Esophagus muscularis mucosa (tissue), 4 donors: ENCODE results near the gene UBA6. TPM values are rescaled to one million over a fixed set of nuclear protein-coding genes. Genes with fewer than 3 reads are reported as not detected.

ENCODE experiments used
- DNase-seq: peaks from one replicate; pipeline ENCODE4 v3.0.0-alpha.2; 2017; ENCODE audit errors: extremely low spot score
- H3K27ac ChIP-seq, 4 donors: fragments of 200-600 bp; sonication (generic); replicated peaks in 1 of 4; 1 replicate in 3 of 4; 2 replicates in 1 of 4; pipeline ENCODE4 v1.5.1; 2016 to 2019; ENCODE audit warnings: mild to moderate bottlenecking in 1 of 4
- H3K27me3 ChIP-seq, 4 donors: fragments of 200-600 bp; sonication (generic); one replicate each; pipeline versions ENCODE4 v1.5.1 to v1.6.0; 2016 to 2019
- H3K36me3 ChIP-seq, 4 donors: fragments of 200-600 bp; sonication (generic); one replicate each; pipeline ENCODE4 v1.5.1; 2016 to 2019
- H3K4me1 ChIP-seq, 4 donors: fragments of 200-600 bp; sonication (generic); one replicate each; pipeline ENCODE4 v1.5.1; 2016 to 2019
- H3K4me3 ChIP-seq, 4 donors: fragments of 200-600 bp; sonication (generic); 1 replicate in 2 of 4; 2 replicates in 2 of 4; pipeline ENCODE4 v1.5.1; 2016 to 2019; ENCODE audit warnings: mild to moderate bottlenecking in 4 of 4, moderate library complexity in 1 of 4
- H3K9me3 ChIP-seq, 4 donors: fragments of 200-600 bp; sonication (generic); 1 replicate in 3 of 4; 2 replicates in 1 of 4; pipeline ENCODE4 v1.5.1; 2016 to 2019
- EP300 ChIP-seq: sonication (generic); formaldehyde crosslinking; IDR thresholded peaks from one replicate; pipeline ENCODE4 v1.6.1; 2017; ENCODE audit warnings: antibody characterized with exemption
- POLR2A ChIP-seq: fragments of 450-650 bp; IDR thresholded peaks from one replicate; pipeline ENCODE4 v1.6.1; 2017; ENCODE audit warnings: antibody characterized with exemption, moderate library complexity, mild to moderate bottlenecking, low read depth
- POLR2AphosphoS5 ChIP-seq, 2 donors: sonication (generic); formaldehyde crosslinking; IDR thresholded peaks; one replicate each; pipeline ENCODE4 v1.6.1; 2017; ENCODE audit warnings: antibody characterized with exemption in 2 of 2
- WGBS: methylation state at CpG from one replicate; pipeline ENCODE4 v1.1.5; 2018; 5-methylcytosine and 5-hydroxymethylcytosine counted together
- intact Hi-C: fragments of 100-400 bp; cut with DNase I; formaldehyde crosslinking; loops from one replicate; pipeline ENCODE4 v1.15.1; 2023
- total RNA-seq, 4 donors: library from RNA; depleted of rRNA; stranded (reverse); fragments of >200 nt; gene quantifications; one replicate each; pipeline versions ENCODE4 v1.1.0 to v1.2.1, GENCODE V29; 2016
- TF ChIP-seq, protein P1 (sequence below), 3 experiments: fragments of 200-600 bp in 2 of 3; fragments of 450-650 bp in 1 of 3; sonication (generic) in 2 of 3; IDR thresholded peaks; one replicate each; pipeline ENCODE4 v1.5.1; 2017 to 2019; ENCODE audit warnings: antibody characterized with exemption in 3 of 3, mild to moderate bottlenecking in 2 of 3, moderate library complexity in 1 of 3

UBA6 gene
- total RNA-seq, 4 donors from 2014 or later, result 18.8 to 40.9 (median 21.5) TPM

DNA sequence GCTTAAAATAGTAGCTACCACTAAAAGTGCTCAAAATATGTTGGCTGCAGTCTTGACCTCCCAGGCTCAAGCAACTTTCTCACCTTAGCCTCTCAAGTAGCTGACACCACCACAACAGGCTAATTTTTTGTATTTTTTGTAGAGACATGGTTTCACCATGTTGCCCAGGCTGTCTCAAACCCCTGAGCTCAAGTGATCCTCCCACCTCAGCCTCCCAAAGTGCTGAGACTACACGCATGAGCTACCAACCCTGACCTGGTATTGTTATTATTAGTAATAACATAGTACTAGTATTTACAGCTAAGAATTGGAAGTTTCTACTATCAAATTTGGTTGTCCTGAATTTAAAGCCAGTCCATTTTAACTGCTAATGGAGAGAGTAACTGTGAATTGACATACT is 124.4 kb downstream of the UBA6 start:
- Histone ChIP-seq H3K9me3 (no peaks in the 10 kb centered on the region), H3K4me3 (no peak overlapping the region), H3K27me3 (no peaks in the 10 kb centered on the region), H3K27ac (no peak overlapping the region), H3K4me1 (no peaks in the 10 kb centered on the region), H3K36me3 (no peaks in the 10 kb centered on the region)
- TF ChIP-seq, protein P1, sequence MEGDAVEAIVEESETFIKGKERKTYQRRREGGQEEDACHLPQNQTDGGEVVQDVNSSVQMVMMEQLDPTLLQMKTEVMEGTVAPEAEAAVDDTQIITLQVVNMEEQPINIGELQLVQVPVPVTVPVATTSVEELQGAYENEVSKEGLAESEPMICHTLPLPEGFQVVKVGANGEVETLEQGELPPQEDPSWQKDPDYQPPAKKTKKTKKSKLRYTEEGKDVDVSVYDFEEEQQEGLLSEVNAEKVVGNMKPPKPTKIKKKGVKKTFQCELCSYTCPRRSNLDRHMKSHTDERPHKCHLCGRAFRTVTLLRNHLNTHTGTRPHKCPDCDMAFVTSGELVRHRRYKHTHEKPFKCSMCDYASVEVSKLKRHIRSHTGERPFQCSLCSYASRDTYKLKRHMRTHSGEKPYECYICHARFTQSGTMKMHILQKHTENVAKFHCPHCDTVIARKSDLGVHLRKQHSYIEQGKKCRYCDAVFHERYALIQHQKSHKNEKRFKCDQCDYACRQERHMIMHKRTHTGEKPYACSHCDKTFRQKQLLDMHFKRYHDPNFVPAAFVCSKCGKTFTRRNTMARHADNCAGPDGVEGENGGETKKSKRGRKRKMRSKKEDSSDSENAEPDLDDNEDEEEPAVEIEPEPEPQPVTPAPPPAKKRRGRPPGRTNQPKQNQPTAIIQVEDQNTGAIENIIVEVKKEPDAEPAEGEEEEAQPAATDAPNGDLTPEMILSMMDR (IDR thresholded peaks at IDR 0.05), result no peak
- TF ChIP-seq POLR2A (no peak), EP300 (no peak), POLR2AphosphoS5 (IDR thresholded peaks at IDR 0.05) (no peak)
- no peak for DNase-seq
- intact Hi-C loops, result no loop called here
- WGBS, result 89% methylated on average over 1 of the region's 1 CpG

DNA sequence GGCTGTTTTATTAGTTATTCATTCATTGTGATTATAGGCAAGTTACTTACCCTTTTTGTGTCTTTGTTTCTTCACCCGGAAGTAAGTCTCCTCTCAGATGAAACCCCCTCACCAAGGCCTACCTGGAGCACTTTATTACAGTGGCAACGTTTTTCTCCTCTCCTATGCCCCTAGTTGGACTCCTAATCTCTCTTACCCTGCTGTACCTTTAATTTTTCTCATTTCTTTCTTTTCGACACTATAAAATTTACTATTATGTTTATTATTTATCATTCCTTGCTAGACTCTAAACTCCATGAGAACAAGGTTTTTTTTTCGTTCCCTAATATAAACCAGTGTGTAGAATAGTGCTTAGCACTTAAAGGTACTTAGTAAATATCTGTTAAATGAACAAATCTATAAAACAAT is 124.9 kb downstream of the UBA6 start:
- TF ChIP-seq, protein P1 (IDR thresholded peaks at IDR 0.05), result no peak
- no peak for TF ChIP-seq EP300
- no peak for TF ChIP-seq POLR2AphosphoS5 (IDR thresholded peaks at IDR 0.05)
- no peak for TF ChIP-seq POLR2A
- intact Hi-C loops, result no loop called here
- 84% methylated on average over 4 of the region's 4 CpGs for WGBS

DNA sequence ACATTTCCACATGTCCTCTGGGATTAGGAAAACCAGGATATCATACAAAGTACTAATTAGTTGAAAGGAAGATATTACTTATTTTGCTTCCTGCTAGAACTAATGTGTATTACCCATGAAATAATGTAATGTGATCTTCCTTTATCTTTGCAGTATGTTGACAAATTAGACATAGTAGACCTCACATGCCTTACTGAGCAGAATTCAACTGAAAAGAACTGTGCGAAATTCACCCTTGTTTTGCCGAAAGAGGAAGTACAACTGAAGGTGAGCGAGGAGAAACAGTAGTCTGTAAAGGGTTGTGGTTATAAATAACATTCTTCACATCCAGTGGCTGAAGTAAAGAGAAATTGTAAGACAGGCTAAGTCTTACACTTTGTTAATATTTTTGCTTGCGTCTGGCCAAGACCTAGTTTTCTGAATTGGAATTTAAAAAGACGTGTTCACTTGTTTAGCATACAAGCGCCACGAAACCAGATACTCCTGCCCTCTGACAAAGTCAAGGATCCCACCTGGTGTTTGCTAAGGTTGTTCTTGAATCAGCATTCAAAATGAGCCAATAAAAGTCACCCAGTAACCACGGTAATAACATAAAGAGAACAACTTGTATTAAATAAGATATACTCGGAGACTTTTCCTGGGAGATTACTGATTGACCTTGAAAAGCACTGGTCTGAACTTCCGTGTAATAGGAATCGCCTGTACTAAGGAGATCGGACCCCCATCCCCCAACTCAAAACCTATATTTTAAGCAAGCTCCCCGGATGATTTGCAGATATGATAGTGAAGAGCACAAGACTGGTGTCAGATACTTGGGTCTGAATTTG is 125.5 kb downstream of the UBA6 start:
- H3K4me3 ChIP-seq, result no peak overlapping the region
- 75% methylated on average over 13 of the region's 13 CpGs for WGBS
- no peaks in the 10 kb centered on the region for H3K4me1 ChIP-seq
- no peak for DNase-seq
- TF ChIP-seq POLR2A, result no peak
- no peak for TF ChIP-seq POLR2AphosphoS5 (IDR thresholded peaks at IDR 0.05)
- TF ChIP-seq, protein P1 (IDR thresholded peaks at IDR 0.05), result no peak
- TF ChIP-seq EP300, result no peak
- H3K9me3 ChIP-seq, result no peaks in the 10 kb centered on the region
- no peaks in the 10 kb centered on the region for H3K27me3 ChIP-seq
- H3K27ac ChIP-seq, result no peak overlapping the region
- intact Hi-C loops, result no loop called here
- H3K36me3 ChIP-seq, result no peaks in the 10 kb centered on the region

More for the DNA sequence above, 124.9 kb downstream of the UBA6 start:
- no peak overlapping the region for H3K4me3 ChIP-seq
- no peak for DNase-seq
- no peak overlapping the region for H3K27ac ChIP-seq
- H3K9me3 ChIP-seq, result no peaks in the 10 kb centered on the region
- H3K27me3 ChIP-seq, result no peaks in the 10 kb centered on the region
- H3K36me3 ChIP-seq, result no peaks in the 10 kb centered on the region
- H3K4me1 ChIP-seq, result no peaks in the 10 kb centered on the region

DNA sequence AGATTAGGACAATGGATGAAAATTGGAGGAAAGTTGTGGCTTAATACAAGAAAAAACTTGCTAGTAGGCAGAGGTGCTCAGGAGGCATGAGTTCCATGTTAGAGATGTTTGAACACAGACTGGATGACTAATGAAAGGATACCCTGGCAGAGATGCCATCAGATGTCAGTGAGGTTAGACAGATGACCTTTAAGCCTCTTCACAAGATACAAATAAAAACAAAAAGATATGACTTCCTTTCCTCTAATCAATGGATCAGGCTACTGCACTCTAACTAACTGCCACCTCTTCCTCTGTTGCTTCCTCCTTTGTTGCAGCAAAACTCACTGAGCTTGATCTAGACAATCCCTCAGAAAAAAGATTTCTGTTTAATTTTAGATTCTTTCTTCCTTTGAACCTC is 127.8 kb downstream of the UBA6 start:
- Histone ChIP-seq H3K4me1 (no peaks in the 10 kb centered on the region), H3K36me3 (no peaks in the 10 kb centered on the region), H3K4me3 (no peak overlapping the region), H3K27me3 (no peaks in the 10 kb centered on the region), H3K9me3 (no peaks in the 10 kb centered on the region), H3K27ac (no peak overlapping the region)
- TF ChIP-seq EP300 (no peak), POLR2AphosphoS5 (IDR thresholded peaks at IDR 0.05) (no peak), POLR2A (no peak)
- TF ChIP-seq, protein P1 (IDR thresholded peaks at IDR 0.05), result no peak
- intact Hi-C loops, result no loop called here
- no peak for DNase-seq

DNA sequence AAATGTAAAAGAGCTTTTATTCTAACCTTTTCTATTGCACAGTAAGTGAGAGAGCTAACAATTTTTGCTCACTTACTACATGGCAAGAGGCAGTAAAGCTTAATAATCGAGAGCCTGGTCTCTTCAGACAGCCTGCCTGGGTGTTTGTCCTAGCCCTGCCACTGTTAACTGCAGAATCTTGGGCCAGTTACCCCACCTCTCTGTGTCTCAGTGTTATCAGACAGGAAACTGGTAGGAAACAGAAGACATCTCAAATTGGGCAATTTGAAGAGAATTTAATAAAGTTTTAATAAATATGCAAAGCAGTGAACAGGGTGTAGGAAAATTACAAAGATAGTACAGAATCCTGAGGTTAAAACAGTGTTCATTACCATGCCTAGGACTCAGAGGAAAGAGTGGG is 129.0 kb downstream of the UBA6 start:
- Histone ChIP-seq H3K9me3 (no peaks in the 10 kb centered on the region), H3K27me3 (no peaks in the 10 kb centered on the region), H3K27ac (no peak overlapping the region), H3K36me3 (no peaks in the 10 kb centered on the region), H3K4me3 (no peak overlapping the region), H3K4me1 (no peaks in the 10 kb centered on the region)
- TF ChIP-seq, protein P1 (IDR thresholded peaks at IDR 0.05), result no peak
- TF ChIP-seq POLR2A (no peak), POLR2AphosphoS5 (IDR thresholded peaks at IDR 0.05) (no peak), EP300 (no peak)
- intact Hi-C loops, result no loop called here
- no peak for DNase-seq
- 74% methylated on average over 1 of the region's 1 CpG for WGBS
